ENCODE results near the gene AAMP. TPM values are rescaled to one million over a fixed set of nuclear protein-coding genes. Genes with fewer than 3 reads are reported as not detected.
A peak's percentile ranks its signal among the peaks of the same experiment; 100 is the strongest.

Gene AAMP
- total RNA-seq, 1 donor from 2014 or later, result 79.2 TPM

- no peak for DNase-seq (ENCODE audit: low spot score, unreplicated experiment)
- Mint-ChIP-seq H3K4me3 (ENCODE audit: low read depth) (peak overlapping the region; percentile 45), H3K27ac (peak overlapping the region; percentile 84), H3K9me3 (ENCODE audit: low read depth) (no peaks in the 10 kb centered on the region), H3K36me3 (ENCODE audit: insufficient read depth) (peaks cover 9% of the 10 kb centered on the region), H3K27me3 (no peaks in the 10 kb centered on the region), H3K4me1 (ENCODE audit: low read depth) (peaks cover 29% of the 10 kb centered on the region)
- TF ChIP-seq CTCF (IDR thresholded peaks at IDR 0.05; ENCODE audit: unreplicated experiment), result no peak
These were observed 8.3 kb downstream of the AAMP start for GRCh38 chr2:218261423-218262236.

- no peaks in the 10 kb centered on the region for H3K9me3 Mint-ChIP-seq (ENCODE audit: low read depth)
- no peak for DNase-seq (ENCODE audit: low spot score, unreplicated experiment)
- peaks cover 10% of the 10 kb centered on the region for H3K36me3 Mint-ChIP-seq (ENCODE audit: insufficient read depth)
- no peaks in the 10 kb centered on the region for H3K27me3 Mint-ChIP-seq
- H3K4me1 Mint-ChIP-seq (ENCODE audit: low read depth), result peaks cover 29% of the 10 kb centered on the region
- peak within 1 kb of the TSS; percentile 55 for H3K4me3 Mint-ChIP-seq (ENCODE audit: low read depth)
- no peak for TF ChIP-seq CTCF (IDR thresholded peaks at IDR 0.05; ENCODE audit: unreplicated experiment)
- peak within 1 kb of the TSS; percentile 87 for H3K27ac Mint-ChIP-seq
These were observed 9.1 kb downstream of the AAMP start, which contains the start of gene GPBAR1 for GRCh38 chr2:218260742-218261422. Gene GPBAR1, plus strand, starts transcription at chr2:218261015. Its CDS starts 1,710 bp downstream, at chr2:218262725.

- TF ChIP-seq CTCF (IDR thresholded peaks at IDR 0.05; ENCODE audit: unreplicated experiment), result no peak
- Mint-ChIP-seq H3K4me3 (ENCODE audit: low read depth) (no peak overlapping the region), H3K4me1 (ENCODE audit: low read depth) (peaks cover 29% of the 10 kb centered on the region), H3K27ac (peak overlapping the region; percentile 87), H3K9me3 (ENCODE audit: low read depth) (no peaks in the 10 kb centered on the region), H3K27me3 (no peaks in the 10 kb centered on the region), H3K36me3 (ENCODE audit: insufficient read depth) (peaks cover 7% of the 10 kb centered on the region)
- DNase-seq (ENCODE audit: low spot score, unreplicated experiment), result no peak
These were observed 9.8 kb downstream of the AAMP start for GRCh38 chr2:218260166-218260565.

- peaks cover 10% of the 10 kb centered on the region for H3K36me3 Mint-ChIP-seq (ENCODE audit: insufficient read depth)
- no peaks in the 10 kb centered on the region for H3K27me3 Mint-ChIP-seq
- H3K4me3 Mint-ChIP-seq (ENCODE audit: low read depth), result no peak overlapping the region
- TF ChIP-seq CTCF (IDR thresholded peaks at IDR 0.05; ENCODE audit: unreplicated experiment), result no peak
- H3K27ac Mint-ChIP-seq, result peak overlapping the region; percentile 87
- H3K4me1 Mint-ChIP-seq (ENCODE audit: low read depth), result peaks cover 27% of the 10 kb centered on the region
- no peaks in the 10 kb centered on the region for H3K9me3 Mint-ChIP-seq (ENCODE audit: low read depth)
- no peak for DNase-seq (ENCODE audit: low spot score, unreplicated experiment)
These were observed 10.6 kb downstream of the AAMP start for GRCh38 chr2:218259099-218259961.

Data from progenitor cell of endocrine pancreas (in vitro differentiated cells).